Measurements from ENCODE around the gene SLC5A6.
A peak's percentile ranks its signal among the peaks of the same experiment; 100 is the strongest.

The SLC5A6 gene

GRCh38 chr2:27236626-27237025 is 24.6 kb upstream of the SLC5A6 start:
- DNase-seq (ENCODE audit: low read depth), result no peak

- no peak for DNase-seq (ENCODE audit: low read depth)
Observed at GRCh38 chr2:27236136-27236535, 24.1 kb upstream of the SLC5A6 start.

GRCh38 chr2:27233341-27233740 is 21.3 kb upstream of the SLC5A6 start:
- DNase-seq (ENCODE audit: low read depth), result no peak

- DNase-seq (ENCODE audit: low read depth), result no peak
Observed at GRCh38 chr2:27231921-27232320, 19.9 kb upstream of the SLC5A6 start.

GRCh38 chr2:27227501-27227900 is 15.4 kb upstream of the SLC5A6 start:
- no peak for DNase-seq (ENCODE audit: low read depth)

DNA sequence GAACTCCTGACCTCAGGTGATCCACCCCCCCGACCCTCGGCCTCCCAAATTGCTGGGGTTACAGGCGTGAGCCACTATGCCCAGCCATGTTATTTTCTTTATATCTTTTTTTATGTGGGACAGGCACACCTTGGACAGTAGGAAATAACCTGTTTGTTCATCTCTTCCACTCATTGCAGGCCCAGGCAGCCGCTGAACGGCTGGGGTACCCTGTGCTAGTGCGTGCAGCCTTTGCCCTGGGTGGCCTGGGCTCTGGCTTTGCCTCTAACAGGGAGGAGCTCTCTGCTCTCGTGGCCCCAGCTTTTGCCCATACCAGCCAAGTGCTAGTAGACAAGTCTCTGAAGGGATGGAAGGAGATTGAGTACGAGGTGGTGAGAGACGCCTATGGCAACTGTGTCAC is 13.5 kb upstream of the SLC5A6 start:
- DNase-seq (ENCODE audit: low read depth), result no peak

GRCh38 chr2:27223416-27223815 is 11.3 kb upstream of the SLC5A6 start:
- no peak for DNase-seq (ENCODE audit: low read depth)

DNA sequence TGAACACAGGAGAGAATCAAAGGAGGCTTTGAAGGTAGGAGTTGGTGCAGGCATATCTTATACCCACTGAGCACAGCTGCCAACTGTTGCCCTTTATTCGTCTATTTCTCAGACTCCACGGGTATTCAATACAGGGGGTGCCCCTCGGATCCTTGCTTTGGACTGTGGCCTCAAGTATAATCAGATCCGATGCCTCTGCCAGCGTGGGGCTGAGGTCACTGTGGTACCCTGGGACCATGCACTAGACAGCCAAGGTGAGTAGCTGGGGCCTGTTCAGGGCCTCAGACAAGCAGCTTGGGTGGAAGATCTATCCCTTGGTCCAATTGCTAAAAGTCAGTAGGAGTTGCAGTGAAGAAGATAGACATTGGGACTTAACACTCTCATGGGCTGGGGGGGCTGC is 10.3 kb upstream of the SLC5A6 start:
- no peak for DNase-seq (ENCODE audit: low read depth)

DNA sequence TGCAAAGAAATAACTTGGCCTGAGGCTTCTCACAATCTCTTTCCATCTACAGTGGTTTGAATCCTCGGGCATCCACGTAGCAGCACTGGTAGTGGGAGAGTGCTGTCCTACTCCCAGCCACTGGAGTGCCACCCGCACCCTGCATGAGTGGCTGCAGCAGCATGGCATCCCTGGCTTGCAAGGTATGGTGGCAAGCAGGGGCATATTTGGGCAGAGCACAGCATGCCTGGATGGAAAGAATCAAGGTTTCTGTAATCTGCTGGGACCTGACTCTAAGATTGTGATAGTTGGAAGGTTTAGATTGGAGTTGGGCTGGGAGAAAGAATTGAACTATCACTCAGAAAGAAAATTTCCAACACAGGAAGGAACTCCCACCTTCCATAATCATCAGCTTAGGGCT is 9.1 kb upstream of the SLC5A6 start:
- no peak for DNase-seq (ENCODE audit: low read depth)

GRCh38 chr2:27220091-27220490 is 8.0 kb upstream of the SLC5A6 start:
- no peak for DNase-seq (ENCODE audit: low read depth)

DNA sequence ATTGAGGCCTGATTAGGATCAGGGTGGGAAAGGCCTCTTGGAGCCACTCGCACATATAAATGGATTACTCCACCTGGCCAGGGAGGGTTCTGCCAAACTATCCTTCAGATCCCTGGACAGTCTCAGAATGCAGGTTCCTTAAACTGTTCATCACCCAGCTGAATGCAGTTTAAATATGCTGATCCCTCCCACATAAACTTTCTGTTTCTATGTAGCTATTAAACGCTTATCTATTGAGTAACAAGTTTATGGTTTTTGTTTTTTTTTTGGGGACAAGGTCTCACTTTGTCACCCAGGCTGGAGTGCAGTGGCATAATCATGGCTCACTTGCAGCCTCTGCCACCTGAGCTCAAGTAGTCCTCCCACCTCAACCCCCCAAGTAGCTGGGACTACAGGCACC is 7.0 kb upstream of the SLC5A6 start:
- no peak for DNase-seq (ENCODE audit: low read depth)

- no peak for DNase-seq (ENCODE audit: low read depth)
Observed at GRCh38 chr2:27218614-27219013, 6.5 kb upstream of the SLC5A6 start.

GRCh38 chr2:27217173-27218121 is 5.4 kb upstream of the SLC5A6 start, which contains the start of gene CAD:
TSS of gene CAD (plus strand) at chr2:27217369. CDS start at chr2:27217552, 183 bp downstream.
- peak; percentile 63 for DNase-seq (ENCODE audit: low read depth)

DNA sequence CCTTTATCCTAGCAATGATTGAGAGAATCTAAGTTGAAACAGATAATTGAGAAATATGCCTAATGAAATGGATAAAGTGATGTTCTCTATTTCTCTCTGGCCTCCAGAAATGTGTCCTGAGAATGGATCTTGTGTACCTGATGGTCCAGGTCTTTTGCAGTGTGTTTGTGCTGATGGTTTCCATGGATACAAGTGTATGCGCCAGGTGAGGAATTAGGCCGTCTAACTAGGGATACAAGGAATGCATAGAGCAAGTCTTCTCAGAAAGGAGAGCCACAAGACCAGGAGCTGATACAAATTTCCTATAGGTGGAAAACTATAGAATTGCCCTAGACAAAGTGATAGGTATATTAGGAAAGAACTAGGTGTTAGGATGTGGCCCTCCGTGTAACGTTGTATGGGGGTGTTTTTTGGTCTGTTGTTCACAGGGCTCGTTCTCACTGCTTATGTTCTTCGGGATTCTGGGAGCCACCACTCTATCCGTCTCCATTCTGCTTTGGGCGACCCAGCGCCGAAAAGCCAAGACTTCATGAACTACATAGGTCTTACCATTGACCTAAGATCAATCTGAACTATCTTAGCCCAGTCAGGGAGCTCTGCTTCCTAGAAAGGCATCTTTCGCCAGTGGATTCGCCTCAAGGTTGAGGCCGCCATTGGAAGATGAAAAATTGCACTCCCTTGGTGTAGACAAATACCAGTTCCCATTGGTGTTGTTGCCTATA is 4.5 kb upstream of the SLC5A6 start:
- no peak for DNase-seq (ENCODE audit: low read depth)

GRCh38 chr2:27214941-27215340 is 2.9 kb upstream of the SLC5A6 start:
- DNase-seq (ENCODE audit: low read depth), result no peak

- peak; percentile 4 for DNase-seq (ENCODE audit: low read depth)
Observed at GRCh38 chr2:27212626-27213471, 781 bp upstream of the SLC5A6 start.

- no peak for DNase-seq (ENCODE audit: low read depth)
Observed at GRCh38 chr2:27211241-27211942, 676 bp downstream of the SLC5A6 start.

DNA sequence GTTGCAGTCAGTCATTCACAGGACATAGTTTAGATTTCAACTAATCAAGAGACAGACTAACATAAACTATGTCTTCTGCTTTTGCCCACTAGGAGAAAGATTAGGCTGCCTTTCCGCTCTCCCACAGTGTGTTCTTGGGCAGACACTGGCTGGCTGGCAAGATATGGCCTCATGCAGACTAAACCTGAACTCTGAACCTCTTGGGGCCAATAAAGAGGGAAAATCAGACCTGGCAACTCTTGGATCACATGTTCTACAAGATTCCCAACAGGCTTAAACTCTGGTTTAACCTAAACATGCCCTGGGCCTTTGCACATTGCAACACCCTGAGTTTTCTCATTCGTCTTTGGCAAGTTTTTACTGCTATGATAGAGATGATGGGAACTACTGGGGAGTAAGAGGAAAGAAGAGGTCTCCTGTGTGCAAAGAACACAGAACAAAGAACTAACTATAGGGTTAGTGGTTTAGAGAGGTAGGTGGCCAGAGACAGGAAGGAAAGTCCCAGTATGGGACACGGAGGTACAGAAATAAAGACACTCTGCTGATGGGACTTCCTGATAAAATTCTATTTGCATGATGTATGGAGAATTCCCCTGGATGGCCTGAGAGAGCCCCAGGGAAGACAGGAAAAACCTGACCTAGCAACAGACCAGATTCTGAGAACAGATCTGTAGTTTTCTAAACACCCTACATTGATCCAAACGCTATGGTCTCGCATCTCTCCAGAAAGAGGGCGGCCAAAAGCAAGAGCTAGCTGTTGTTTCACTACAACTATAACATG is 2.3 kb downstream of the SLC5A6 start:
- DNase-seq (ENCODE audit: low read depth), result no peak

GRCh38 chr2:27208486-27209050 is 3.5 kb downstream of the SLC5A6 start:
- no peak for DNase-seq (ENCODE audit: low read depth)

DNA sequence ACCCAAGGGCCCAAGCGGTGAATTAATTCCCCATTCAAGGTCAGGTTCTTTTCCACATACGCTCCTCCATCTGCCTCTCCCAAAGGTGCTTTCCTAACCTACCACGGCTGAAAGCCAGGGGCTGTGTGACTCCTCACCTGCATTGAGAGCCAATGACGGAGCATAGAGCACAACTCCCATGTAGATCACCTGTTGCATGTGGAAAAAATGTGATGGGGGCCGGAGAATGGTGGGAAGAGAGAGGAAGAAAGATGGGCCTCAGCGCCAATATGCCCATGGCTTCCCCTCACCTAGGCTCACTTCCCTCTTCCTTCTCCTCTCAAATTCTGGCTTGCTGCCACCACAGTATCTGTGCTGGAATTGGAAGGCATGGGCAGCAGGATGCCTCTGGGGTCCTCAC is 5.7 kb downstream of the SLC5A6 start:
- no peak for DNase-seq (ENCODE audit: low read depth)
